RKO (cell line): ENCODE data around the gene FGF13.
A peak's percentile ranks its signal among the peaks of the same experiment; 100 is the strongest.

Source experiments
- DNase-seq: peaks from one replicate; pipeline ENCODE4 v3.0.0-alpha.2; 2016; ENCODE audit warnings: low spot score

Gene FGF13

DNA sequence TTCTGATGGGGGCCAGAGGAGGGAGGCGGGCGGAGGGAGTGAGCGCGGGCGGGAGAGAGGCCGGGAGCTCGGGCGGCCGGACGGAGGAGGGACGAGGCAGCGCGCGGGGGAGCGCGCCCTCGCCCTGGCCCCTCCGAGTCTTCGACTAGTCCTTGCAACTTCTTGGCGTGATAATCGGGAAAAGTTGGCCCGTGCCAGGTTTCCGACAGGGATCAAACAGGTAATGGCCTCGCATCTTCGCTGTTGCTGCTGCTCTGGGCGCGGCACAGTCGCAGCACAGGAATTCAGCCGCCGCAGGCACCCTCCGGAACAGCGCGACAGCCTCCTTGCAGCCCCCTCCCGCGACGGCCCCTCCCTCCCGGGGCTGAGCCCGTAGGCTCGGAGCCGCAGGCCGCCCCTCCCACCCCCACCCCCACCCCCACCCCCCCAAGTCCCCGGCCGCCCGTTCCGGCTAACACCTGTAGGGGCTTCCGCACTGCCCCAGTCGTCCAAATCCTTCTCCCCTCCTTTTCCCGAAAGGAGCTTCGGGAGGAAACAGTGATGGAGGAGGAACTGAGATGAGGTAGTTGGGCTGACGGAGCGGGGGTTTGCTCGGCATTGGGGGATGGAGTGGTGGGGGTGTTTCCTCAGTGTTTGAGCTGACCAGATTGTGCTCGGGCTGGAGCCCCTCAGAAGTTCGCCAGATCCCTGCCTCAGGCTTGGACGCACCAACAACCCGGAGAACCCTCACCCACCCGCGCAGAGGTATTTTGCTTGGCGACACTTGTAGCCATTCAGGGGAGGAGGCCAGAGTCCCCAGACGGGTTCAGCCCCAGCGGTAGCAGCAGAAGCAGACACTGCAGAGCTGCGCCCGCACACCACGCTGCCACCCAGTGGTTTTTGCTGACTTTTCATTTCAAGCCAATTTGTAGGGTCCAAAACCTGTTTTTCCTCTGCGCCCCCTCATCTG is at the start of gene FGF13:
Gene FGF13 (minus strand): TSS at position 319 of the 949 bp plus-strand sequence. CDS start 714 bp downstream, outside the sequence.
- DNase-seq: no peak

DNA sequence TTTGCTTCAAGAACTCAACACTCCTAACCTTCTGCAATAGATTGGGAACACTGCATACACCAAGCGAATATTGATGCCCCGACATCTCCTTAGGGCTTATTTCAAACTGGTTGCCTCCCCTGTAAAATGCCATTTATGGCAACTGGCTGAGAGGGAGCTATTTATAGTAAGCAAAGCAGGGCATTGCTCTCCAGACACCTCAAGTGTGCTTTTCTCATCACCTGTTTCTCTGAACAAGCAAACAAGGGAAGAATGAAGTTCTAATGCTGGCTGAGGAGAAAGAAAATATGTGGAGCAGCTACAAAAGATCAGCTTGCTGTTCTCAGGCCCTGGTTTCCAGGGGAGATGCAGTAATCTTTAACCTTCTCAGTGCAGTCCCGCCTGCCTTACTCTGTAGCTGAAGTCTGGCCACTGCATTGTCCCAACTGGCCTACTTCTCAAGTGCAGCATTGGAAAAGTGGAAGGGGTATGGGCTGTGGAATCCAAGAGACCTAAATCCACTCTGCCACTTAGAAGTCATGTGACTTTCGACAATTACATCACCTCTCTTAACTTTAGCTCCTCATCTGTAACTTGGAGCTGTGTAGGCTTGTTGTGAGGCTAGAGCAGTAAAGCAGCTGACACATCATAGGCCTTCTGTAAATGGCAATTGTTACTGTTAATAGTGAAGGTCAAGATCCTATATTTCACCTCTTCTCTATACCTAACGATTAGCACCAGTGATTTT is 47.9 kb upstream of the FGF13 start:
- DNase-seq: no peak

DNA sequence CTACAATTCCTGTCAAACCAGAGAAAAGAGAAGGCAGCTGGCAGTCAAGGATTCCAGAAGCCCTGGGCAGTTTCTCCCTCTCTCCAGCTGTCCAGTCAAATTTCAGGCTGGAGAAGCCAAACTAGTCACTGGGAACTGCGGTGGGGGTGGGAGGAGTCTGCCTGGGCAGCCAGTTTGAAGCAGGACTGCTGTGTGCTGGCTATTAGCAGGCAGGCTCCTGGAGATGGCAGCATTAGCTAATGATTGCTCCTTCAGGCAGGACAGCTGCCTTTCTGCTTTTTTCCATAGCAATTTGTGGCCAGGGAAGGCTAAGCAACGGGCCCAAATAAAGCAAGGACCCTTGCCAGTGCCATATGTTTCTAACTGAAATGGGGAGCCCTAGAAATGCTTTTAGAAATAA is 44.7 kb upstream of the FGF13 start:
- DNase-seq: peak; percentile 50

DNA sequence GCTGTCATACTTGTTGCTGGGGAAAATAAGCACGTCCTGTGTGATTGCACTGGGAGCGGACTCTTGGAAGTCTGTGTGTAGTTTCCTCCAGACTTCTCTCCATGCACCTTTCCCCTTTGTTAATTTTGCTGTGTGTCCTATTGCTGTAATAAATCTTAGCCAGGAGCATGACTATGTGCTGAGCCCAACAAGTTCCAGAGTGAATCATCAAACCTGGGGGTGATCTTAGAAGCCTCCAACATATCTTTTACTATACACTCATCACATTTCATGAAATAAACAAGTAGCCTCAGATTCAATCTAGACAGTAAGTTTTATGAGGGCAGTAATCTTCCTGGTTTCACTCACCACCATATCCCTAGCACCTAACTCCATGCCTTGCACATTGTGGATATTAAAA is 43.3 kb upstream of the FGF13 start:
- DNase-seq: no peak

DNA sequence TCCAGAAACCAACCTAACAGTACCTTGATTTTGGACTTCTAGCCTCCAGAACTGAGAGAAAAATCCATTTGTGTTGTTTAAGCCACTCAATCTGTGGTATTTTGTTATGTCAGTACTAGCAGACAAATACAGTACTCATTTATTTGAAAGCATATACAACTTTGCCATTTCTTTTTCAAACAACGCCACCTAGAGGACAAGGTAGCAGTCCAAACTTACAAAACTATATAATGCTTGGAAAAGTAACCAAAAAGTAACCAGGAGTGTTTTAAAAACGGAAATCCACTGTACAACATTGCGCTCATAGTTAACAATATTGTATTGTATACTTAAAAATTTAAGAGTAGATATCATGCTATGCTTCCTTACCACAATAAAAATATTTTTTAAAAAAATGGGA is 37.0 kb upstream of the FGF13 start:
- DNase-seq: peak; percentile 39

DNA sequence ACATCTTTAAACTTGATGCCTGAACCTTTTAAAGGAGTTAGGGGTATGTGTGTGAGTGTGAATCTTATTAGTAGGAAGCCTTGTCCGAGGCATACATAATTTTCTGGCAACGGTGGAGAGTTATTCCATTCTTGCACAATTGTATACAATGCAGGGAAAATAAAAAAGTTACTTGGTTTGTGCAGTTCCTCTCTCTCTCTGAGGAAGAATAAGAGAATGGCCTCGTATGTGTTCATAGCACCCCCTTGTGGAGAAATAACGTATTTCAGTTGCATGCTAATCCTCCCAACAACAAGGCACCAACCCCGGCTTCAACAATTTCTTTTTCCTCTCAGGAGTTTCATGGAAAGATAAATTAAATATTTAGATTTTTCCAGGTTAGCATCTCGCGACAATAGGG is 33.7 kb upstream of the FGF13 start:
- peak; percentile 51 for DNase-seq

DNA sequence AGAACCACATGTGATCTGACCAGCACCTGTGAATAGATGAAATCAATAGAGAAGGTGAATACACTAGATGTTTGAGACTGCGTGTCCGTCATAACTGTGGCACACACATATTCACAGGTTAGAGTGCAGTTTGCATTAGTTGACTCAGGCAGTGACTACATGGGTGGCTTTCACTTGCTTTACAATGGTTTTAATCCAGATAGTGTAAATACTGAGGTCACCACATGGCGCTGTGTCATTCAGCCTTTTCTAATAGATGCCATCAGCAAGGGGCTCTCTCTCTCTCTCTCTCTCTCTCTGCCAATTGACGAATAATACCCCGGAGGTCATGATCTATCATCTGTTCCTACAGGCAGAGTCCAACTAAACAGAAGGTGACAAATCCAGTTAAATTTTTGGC is 30.7 kb upstream of the FGF13 start:
- DNase-seq: no peak

DNA sequence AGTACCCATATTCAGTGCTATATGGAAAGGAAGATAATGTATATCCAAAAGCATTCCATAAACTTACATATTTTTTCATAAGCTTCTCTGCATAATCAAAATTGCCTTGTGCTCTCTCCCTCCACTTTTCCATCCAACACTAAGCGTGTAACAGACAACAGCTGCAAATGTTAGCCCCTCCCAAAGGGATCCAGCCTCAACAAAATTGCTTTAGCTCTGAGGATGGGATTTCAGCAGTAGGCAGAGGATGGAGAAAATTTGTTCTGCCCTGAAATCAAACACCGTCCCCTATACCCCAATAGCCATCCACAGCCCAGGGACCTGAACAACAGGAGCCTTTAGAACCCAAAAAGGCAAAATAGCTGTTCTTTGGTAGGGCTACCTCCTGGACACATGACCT is 28.8 kb upstream of the FGF13 start:
- DNase-seq: no peak

DNA sequence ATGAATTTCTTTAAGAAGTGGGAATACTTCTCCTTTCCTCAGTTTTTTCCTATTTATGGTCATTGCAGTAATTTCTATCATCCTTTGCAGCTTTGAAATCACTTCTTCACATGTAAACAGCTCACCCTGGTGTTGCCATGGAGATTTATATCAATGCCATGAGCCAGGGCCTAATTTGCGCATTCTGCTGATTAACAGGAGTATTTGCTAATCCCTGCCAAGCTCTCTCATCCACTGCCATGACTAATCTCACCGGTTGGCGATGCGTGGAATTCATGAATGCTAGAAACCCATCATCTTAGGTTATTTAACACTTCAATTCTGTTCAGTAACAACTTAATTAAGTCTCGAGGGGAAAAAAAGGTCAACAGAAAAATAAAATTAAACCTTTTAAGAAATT is 11.8 kb upstream of the FGF13 start:
- DNase-seq: no peak

DNA sequence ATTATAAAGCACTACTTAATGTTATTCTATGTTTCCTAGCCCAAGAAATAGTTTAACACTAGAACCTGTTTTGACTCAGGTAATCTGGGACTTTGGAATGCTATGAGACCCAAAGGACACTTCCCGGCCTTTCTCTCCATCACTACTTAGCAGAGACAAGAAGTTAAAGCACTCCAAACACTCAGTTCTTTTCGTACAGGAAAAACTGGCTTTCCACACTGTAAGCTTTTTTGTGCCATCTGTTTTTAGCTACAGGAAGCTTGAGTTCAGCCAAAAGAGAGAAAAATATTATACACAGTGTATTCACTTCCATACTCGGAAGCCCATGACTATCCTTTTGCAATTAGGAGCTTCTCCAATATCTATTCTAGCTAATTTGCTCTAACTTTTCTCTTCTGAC is 7.9 kb upstream of the FGF13 start:
- DNase-seq: no peak

DNA sequence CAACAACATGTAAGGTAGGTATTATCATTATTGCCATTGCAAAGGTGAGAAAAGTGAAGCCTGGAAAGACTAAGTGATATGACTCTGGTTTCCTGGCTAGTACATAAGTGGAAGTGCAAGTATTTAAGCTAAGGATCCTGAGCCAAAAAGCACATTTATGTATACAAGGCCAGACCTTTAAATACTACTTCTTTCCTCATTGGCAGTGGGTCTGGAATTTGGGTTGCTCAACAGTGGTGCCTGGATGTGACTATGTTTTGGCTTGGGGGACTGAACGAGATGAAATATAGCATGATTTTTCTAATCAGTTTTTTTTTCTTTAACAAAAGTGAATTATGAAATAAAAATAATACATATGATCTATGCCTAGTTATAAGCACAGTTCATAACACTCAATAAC is 7.4 kb upstream of the FGF13 start:
- DNase-seq: no peak

DNA sequence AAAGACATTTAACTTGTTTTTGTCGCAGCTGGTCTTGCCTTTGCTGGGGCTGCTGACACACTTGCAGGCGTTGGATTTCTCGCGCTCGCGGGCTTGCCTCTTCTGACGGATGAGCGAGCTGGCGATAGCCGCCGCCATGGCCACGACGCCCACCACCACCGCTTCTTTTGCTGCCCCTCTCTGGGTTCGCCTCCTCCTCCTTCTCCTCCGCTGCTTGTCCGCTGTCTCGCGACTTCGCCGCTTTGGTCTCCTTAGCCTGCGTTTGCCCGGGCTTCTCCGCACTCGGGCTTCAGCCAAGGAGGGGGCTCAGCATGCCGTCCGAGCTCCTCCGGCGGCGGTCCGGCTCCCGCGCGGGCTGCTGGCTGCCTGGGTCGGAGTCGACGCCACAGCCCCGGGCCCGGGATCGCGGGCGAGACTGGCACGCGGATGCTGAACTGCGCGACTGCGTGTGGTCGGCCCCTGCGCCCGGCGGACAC is 613 bp downstream of the FGF13 start:
- DNase-seq: no peak

DNA sequence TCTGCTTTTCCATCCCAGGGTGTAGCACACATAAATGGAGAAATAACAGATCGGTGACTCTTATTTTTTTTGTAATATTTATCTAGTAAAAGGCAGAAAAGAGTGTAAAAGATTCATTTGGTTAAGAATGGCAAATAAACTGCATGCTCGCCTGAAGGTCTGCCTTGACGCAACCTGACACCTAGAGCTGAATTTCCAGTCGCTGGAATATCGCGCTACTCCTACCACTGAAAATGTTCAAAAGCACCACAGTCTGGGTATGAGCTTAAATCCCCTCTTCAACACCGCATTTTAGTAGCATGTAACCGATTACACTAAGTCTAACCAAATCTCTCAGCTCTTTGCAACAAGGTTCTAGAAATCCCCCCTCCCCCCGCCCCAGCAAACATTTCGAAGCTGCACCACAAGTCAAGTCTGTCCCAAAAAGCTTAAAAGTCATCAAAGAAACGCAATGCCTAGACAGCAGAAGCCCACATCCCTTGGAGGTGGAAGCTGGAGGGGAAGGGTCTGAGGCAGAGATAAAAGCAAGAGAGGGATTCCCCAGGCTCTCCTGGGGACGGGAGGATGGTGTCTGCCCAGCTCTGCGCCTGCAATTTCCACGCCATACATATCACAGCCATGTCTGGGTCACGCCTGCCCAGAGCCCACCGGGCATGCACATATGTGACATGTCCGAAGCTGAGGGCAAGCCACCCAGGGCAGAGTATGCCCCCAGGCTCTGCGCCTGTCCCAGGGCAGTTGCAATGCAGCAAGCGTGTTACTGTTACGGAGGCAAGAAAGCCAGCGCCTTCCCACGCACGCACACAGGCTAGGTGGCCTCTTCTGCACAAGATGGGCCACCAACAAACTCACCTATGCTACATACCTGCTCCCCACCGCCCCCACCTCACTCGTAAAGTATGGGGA is 1.4 kb downstream of the FGF13 start:
- DNase-seq: no peak

DNA sequence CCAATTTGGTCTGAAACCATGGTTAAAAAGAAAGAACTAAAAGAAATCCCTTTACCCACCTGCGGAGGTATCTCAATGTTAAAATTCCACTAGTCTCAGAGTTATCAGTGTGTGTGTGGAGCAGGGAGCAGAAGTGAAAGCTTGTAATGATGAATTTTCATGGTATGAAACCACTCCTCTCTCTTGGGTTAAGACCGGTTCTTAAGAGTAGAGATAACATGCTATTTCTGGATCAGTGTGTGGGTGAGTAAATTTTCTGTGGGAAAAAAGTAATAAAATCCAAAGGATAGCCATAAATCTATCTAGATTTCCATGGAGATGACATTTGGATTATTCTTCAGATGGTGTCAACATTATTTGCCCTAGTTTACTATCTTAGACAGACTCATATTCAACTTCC is 3.2 kb downstream of the FGF13 start:
- DNase-seq: no peak

DNA sequence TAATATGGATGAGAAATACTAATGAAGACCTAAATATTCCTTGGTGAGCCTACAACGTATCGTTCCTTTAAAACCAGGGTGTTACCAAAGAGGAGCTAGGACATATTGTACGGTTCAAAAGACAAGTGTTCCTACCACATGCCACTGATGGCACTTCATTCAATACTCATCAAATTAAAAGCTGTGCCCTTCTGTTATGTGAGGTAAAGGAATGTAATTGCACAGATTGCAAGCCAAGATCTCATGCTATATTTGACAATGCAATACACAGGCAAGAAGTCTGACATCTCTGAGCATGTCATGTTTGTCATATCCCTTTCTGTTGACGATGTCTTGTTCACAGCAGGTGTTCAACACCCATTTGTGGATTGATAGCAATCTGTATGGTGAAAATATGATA is 6.9 kb downstream of the FGF13 start:
- no peak for DNase-seq

DNA sequence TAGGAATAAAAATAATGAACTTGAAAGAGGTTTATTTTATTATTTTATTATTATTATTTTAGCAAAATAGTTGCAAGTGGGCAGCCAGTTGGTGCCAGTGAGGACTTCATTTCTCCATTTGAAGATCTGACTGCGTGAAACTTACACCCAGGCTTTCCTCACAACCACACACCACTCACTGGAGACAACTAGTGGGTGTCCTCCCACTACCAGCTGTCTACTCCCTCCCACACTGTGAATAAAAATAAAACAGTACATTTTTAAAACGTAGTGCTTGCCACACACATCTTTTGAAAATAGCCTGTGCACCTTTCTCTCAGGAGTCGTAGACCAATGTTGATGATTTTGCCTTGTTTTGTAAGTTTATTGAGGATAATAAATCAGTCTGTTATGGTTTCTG is 7.4 kb downstream of the FGF13 start:
- DNase-seq: no peak

DNA sequence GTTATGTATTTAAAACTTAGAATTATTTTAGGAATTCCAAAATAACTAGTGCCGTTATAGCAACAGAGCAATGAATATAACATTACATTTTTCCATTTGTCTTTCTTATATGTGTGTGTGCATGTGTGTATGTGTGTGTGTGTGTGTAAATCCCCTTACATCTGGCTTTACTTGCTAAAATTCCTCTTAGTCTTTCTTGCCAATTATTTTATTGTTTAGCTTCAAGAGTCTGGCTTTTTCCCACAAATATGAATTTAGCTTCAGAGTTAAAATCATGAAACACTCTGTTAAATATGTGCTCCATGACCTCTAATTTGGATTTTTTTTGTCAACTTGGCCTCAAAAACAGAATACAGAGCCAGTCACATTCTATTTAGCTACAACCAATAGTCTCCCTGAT is 18.9 kb downstream of the FGF13 start:
- DNase-seq: no peak

DNA sequence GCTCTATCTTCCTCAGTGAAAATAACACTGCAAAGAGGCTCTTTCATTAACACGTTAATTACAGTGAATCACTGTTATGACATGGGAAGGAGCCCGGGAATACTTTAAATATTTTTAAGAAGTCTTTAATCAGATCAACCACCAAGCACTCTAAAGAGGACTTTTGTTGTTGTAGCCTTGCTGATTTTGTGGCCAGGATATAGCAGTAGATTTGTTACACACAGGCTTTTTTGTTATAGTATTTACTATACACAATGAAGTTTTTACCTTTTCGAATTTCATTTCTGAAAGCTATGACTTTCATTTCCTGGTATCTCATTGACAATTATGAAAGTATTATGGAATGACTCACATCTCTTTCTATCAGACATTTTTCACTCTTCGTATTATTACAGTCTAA is 20.3 kb downstream of the FGF13 start:
- DNase-seq: no peak

DNA sequence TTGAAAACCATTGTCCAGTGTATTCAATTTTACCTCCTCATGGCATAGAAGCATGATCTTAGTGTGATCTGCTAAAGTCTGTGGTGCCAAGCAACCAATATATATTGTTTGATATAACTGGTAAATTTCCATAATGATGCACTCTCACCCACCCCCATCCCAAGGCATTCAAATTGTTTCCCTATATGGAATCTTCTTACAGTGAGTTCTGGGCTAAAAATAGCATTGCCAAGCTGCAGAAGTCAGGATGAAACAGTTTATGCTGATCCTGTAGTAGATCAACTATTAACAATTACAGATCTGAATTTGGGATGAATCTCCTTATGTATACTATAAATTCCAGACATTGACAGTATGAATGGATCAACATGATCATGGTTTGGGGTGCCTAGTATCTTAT is 20.9 kb downstream of the FGF13 start:
- DNase-seq: no peak

DNA sequence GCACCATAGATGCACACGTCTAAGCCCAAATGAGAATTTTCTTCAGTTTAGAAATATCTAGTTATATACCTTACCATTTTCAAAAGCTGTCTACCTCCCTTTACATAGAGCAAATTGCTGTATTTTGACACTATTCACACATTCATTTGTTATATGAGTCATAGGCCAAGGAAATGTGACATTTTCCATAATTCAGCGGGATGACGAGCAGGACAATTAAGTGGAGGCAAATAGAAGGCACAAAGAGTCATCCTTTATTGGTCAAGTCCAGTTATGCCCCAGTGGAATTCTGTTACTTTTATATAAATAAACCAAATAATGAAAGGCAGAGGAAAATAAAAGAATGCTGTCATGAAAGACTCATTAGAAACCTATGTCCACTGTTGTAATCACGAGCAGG is 27.9 kb downstream of the FGF13 start:
- DNase-seq: no peak

DNA sequence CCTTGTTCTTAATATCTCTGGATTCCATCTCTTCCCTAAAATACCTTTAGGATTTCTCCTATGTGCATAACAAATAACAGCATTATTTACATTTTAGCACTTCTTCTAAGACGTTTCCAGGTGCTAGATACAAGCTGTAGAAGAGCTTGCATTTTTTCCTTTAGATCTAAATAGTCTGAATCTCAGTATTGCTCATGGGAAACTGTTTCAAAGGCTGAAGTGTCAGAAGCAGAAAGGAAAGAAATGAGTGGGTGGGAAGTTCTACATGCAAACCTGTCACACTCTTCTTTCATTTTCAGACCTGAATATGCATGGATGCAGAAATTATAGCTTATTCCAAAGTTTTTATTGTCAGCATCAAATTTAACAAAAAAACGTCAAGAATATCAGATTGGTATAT is 41.8 kb downstream of the FGF13 start:
- DNase-seq: no peak

DNA sequence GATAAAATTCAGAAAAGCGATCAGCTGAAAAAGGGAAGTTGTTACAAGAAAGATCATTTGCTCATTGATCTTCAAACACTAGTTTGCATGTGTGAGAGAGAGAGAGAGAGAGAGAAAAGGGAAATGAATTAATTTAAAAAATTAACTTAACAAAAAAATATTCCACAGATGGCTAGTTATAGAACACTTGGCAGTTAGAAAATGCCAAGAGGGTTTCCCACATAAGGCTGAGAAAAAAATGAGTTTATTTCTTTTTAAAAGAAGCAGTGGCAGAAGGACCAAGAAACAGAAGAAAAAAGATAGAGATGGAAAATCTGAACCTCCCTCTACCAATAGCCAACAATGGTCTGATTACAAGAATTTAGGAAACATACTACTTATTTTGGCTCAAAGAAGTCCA is 47.1 kb downstream of the FGF13 start:
- DNase-seq: no peak
